Stimulated activated CD4-positive, alpha-beta T cell treated with anti-CD3 and anti-CD28 coated beads, TNF-alpha, amount 100 ng/mL, for 4 hours (primary cell): ENCODE data around the gene CLTRN.
"Not testable (repeated sequence)": the region's sequence is repeated elsewhere in the genome, so short reads cannot be mapped to it uniquely, and the experiment has no call there.

Source experiments
- DNase-seq, 3 experiments: peaks; one replicate each; pipeline ENCODE4 v3.0.0-alpha.2; 2020; ENCODE audit warnings: low read depth in 3 of 3

The CLTRN gene

GRCh38 chrX:15664487-15665444, at the start of gene CLTRN:
Gene CLTRN (minus strand): TSS chrX:15664805. CDS start chrX:15664775, 30 bp downstream.
- no peak for DNase-seq

GRCh38 chrX:15704273-15704672, 39.7 kb upstream of the CLTRN start:
- not testable (repeated sequence) for DNase-seq

- DNase-seq = not testable (repeated sequence)
Measured at GRCh38 chrX:15703809-15704208, 39.2 kb upstream of the CLTRN start.

- DNase-seq = no peak
Measured at GRCh38 chrX:15702488-15703371, 38.1 kb upstream of the CLTRN start.

- no peak for DNase-seq
Measured at GRCh38 chrX:15696516-15696915, 31.9 kb upstream of the CLTRN start.

- no peak for DNase-seq
Measured at GRCh38 chrX:15694941-15695451, 30.4 kb upstream of the CLTRN start.

- DNase-seq = peak in 1 of 3 experiments; percentile 5
Measured at GRCh38 chrX:15686818-15687685, 22.4 kb upstream of the CLTRN start.

- DNase-seq = no peak
Measured at GRCh38 chrX:15683193-15683592, 18.6 kb upstream of the CLTRN start.

GRCh38 chrX:15681433-15681832, 16.8 kb upstream of the CLTRN start:
- no peak for DNase-seq

GRCh38 chrX:15680401-15680800, 15.8 kb upstream of the CLTRN start:
- DNase-seq = no peak

GRCh38 chrX:15679246-15679645, 14.6 kb upstream of the CLTRN start:
- DNase-seq = no peak

- DNase-seq = no peak
Measured at GRCh38 chrX:15678339-15678738, 13.7 kb upstream of the CLTRN start.

- no peak for DNase-seq
Measured at GRCh38 chrX:15676886-15677285, 12.3 kb upstream of the CLTRN start.

- peak; percentile 70 to 71 (median 71) for DNase-seq
Measured at GRCh38 chrX:15675490-15675921, 10.9 kb upstream of the CLTRN start.

GRCh38 chrX:15674841-15675489, 10.4 kb upstream of the CLTRN start:
- peak; percentile 76 to 80 (median 76) for DNase-seq

GRCh38 chrX:15674514-15674840, 9.9 kb upstream of the CLTRN start:
- DNase-seq = no peak

GRCh38 chrX:15673970-15674369, 9.4 kb upstream of the CLTRN start:
- DNase-seq = no peak

- DNase-seq = no peak
Measured at GRCh38 chrX:15672881-15673280, 8.3 kb upstream of the CLTRN start.

GRCh38 chrX:15663439-15663838, 1.2 kb downstream of the CLTRN start:
- DNase-seq = no peak

- not testable (repeated sequence) for DNase-seq
Measured at GRCh38 chrX:15654804-15655203, 9.8 kb downstream of the CLTRN start.

- no peak for DNase-seq
Measured at GRCh38 chrX:15653961-15654360, 10.6 kb downstream of the CLTRN start.
